NCI-H226 (cell line): ENCODE measurements around the gene CD164L2.
"Not testable (repeated sequence)": the region's sequence is repeated elsewhere in the genome, so short reads cannot be mapped to it uniquely, and the experiment has no call there.

Experiments used
- DNase-seq: peaks from one replicate; pipeline ENCODE4 v3.0.0-alpha.2; 2015

CD164L2 gene

DNA sequence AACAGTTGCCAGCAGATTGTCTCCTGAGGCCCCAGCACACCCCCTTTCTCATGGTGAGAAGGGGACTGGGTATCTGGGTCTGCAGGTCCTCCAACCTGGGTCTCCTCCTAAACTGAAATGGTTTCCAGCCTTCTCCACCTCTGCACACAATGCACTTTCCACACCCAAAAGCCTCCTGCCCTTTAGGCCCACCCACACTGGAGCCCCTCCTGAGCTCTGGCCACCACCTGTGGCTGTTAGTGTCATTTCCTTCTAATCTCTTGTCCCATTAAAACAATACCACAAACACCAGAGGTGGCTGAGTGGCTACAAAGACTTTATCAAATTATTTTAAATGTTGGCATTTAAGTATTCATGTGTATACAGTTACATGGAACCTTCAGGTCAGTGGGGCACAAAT is 20.8 kb upstream of the CD164L2 start:
- no peak for DNase-seq

DNA sequence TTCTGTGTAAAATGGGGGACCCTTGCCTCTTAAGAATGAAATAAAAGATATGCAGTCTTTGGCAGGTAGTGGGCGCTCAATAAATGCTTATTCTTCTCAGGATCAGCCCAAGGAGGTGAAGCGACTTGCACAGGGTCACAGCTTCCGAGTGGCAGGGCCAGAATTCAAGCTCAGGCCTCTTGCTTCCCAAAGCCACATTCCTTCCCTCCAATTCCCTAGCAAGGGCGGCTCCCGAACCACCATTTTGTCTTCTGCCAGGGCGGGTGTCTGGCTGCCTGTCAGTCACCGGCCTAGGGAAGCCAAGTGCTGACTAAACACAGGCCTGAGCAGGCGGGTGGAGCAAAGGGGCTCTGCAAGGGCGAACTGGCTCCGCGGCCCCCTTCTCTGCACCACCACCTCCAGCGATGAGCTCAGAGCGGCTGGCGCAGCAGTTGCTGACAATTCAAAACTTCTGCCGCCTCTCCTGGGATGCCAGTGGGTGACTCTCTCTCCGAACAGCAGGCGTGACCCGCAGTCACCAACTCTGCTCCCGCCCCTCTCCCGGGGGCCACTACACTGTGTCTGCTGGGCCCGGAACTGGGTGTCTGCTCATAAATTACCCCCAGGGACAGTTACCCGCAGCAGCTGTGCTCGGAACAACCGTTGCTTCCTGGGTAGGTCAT is 20.1 kb upstream of the CD164L2 start:
- no peak for DNase-seq

DNA sequence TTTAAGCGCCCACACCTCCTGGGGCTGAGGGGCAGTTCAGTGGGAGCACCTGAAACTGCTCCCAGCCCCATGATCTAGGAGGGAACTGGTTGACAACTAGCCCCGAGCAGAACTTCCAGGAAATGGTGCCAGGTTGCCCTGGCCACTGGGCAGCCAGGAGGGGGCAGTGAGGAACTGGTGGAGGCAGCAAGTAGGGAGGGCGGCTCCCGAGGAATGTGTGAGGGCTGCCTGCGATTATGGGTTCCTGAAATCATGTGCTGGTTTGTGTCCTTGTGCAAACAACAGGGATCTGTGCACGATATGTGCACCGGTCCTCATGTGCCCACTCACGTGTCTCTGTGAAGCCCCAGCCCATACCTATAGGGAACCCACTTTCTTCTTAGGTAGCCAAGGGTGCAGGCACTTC is 19.2 kb upstream of the CD164L2 start:
- DNase-seq: peak; percentile 40

DNA sequence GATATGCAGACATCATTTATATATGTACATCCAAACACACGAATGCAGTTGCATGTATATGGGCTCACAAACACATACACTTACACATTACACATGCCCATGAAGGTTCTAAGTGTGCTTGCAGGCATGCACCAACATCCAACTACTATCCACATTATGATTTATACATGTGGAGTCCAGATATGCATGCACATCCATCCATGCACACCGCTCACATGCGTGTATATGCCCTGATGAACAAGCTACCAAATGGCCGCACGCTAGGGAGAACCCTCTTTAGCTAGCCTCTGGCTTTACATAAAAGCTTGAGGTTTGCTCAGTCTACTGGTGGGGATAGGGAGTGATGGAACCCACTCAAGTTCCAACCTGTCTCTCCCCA is 17.8 kb upstream of the CD164L2 start:
- DNase-seq: no peak

DNA sequence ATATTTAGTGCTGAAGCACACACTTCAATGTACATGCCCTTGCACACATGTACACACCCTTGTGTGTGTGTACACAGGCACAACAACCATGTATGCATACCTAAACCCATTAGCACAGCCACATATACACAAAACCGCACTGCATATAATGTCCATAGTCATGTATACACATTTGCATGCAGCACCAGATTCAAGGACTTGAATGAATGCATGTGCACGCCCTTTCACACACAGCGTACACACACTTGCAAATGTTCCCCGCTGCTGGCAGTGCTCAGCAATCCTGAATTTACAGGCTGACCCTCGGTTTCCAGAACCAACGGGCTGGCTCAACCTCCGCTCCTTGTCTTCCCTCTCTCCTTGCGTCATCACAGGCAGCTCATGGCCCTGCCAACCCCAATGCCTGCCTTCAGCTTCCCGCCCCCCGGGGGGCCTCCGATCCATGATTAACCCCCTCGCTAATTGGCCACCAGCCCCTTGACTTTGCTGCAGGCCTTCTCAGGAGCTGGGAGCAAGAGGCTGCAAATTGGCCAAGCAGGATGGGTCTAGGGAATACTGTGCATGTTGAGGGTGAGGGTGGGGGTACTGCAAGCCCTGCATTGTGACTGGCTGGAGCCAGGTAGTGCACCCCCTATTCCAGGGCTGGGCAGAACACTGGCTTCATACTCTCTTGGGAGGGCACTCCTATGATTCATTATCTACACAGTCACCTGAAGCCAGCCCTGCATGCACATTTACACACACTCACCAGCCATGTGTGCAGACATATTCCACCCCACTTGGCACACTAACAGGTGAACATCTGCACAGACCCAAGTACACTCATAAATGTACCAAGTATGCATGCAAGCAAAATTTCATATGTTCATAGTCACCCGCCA is 17.2 kb upstream of the CD164L2 start:
- no peak for DNase-seq

DNA sequence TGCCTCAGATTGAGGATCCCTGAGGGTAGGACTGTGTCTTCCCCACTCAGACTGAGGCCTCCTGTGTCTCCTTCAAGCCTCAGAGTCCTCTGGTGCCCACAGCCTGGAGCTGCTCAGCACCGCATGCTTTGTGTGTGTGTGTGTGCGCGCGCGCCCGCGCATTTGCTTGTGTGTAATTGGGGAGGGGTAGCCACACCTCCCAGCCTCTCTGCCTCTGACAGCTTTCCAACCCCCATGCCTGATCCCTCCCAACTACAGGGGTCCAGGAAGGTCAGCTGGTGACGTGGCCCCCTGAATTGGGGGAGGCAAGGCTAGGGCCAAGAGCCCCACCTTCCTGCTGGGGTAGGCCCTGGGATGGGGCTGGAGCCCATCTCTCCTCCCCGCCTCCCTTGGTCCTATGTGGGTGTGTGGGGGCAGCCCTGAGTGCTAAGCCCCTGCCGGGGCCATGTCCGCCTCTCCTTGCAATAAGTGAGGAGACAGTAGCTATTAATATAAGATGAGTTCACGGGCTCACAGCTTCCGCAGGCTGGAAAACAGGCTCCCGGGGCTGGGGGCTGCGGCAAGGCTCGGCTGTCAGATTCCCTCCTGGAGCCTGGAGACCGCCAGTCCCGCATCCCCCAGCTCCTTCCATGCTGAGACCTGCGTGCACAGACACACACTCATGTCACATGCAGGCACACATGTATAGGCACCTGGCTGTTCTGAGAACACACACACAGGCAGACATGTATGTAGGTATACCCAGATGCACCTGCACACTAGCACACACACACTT is 16.3 kb upstream of the CD164L2 start:
- no peak for DNase-seq

DNA sequence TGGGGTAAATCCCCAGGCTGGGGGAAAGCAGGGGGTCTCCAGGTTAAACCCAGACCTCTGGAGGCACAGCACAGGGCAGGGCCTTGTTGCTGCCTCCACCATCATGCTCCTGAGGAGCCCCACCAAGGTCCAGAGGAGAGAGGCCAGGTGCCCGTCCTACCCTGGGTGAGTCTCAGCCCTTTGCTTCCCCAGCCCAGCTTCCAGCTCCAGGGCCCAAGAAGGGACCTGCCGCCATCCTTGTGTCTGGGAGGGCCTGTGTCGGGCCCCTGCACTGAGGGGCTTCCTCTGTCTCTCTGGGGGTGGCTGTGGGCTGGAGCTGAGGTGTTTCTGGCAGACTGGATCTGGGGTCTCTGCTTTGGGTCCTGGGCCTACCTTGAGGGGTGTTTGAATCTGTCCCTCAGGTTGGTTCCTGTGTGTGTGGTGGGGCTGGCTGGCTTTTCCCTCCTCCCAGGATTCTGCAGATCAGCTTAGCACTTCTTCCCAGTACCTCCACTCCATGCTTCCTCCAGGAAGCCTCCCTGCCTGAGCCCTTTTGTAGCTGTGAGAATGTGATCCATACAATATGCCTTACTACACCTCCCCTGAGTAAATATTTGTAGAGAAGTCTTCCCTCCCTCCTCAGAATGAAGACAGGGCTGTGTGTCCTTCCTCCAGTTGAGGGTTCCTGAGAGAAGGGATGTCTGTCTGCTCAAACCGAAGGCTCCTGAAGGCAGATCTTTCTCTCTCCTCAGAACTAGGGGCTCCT is 15.4 kb upstream of the CD164L2 start:
- DNase-seq: no peak

DNA sequence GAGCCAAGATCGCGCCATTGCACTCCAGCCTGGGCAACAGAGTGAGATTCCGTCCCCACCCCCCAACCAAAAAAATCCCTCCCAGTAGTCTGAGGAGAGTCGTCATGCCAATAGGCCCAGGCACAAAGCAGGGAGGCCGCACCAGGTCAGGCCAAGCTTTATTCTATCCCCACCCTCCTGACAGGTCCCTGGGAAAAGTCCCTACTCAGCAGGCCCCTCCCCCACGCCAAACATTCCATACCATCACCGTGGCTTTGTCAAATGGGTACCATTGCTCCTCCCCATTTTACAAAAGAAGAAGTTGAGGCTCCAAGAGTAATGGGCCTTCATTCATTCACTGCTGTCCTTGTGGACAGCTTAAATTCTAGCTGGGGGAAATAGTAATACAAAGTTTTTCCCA is 14.6 kb upstream of the CD164L2 start:
- DNase-seq: no peak

DNA sequence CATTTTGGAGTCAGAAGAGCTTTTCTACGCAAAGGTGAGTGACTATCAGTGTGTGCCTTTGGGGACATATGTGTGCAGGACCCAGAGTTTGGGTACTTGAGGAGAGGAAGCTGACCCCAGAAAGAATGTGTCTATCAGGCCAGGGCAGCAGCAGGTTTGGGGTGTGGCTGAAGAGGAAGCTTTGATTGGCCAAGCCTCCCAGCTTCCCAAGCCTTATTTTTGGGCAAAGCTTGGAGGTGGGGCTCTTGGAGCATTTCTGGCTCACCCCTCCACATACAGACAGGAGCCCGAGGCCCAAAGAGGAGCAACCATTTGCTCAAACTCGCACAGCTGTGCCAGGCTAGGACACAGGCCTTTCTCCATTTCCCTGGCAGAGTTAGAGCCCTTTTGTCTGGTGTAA is 14.0 kb upstream of the CD164L2 start:
- DNase-seq: no peak

DNA sequence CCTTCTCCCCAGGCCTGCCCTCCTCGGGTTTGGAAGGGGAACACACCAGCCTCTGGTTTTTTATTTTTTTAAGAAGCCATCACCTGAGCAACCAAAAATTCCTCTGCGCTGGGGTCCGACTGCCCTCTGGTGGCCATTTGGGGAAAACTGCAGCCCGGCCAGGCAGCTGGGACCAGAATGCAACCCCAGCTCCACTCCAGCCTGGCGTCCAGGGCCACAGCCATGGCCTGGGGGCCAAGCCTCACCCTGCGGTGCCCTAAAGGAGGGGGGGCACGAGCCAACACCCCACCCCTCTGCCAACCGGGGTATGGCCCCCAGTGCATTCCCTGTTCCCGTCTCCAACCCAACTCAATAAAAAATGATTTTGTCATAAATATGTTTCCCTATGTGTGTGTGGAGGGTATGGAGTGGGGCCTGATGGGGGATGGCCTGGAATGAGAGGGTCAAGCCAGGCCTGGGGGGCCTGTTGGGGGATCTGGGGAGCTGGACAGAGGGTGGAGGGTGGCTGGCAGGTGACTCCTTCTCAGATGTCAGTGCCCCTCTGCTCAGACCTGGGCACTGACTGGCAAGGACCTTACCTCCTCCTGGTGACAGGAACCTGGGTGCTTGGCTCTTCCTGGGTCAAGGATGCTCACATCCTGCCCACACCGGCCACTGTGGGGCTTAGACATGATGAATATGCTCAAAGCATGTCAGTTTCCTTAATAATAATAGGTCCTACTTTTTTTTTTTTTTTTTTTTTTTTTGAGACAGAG is 12.5 kb upstream of the CD164L2 start:
- peak; percentile 52 for DNase-seq

DNA sequence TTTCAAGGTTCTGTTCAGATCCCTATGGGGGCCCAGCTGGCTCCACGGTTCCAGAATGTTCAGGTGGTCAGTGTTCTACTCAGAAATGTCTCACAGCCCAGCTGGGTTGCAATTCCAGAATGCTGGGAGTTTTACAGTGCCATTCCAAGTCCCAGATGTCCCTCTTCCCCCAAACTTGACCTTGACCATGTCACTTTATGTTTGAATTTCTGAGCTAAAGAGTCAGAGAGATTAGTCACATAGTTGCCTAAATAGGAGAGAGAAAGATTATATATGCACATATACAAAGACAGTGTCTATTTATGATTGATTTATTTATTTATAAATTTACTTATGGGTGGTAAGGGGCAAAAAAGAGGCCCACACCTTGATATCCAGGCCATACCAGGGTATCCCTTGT is 11.8 kb upstream of the CD164L2 start:
- no peak for DNase-seq

DNA sequence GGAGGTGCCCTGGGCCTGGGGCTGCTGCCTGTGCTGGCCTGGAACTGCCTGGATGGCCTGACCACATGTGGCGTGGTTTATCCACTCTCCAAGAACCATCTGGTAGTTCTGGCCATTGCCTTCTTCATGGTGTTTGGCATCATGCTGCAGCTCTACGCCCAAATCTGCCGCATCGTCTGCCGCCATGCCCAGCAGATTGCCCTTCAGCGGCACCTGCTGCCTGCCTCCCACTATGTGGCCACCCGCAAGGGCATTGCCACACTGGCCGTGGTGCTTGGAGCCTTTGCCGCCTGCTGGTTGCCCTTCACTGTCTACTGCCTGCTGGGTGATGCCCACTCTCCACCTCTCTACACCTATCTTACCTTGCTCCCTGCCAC is 11.1 kb upstream of the CD164L2 start:
- DNase-seq: no peak

DNA sequence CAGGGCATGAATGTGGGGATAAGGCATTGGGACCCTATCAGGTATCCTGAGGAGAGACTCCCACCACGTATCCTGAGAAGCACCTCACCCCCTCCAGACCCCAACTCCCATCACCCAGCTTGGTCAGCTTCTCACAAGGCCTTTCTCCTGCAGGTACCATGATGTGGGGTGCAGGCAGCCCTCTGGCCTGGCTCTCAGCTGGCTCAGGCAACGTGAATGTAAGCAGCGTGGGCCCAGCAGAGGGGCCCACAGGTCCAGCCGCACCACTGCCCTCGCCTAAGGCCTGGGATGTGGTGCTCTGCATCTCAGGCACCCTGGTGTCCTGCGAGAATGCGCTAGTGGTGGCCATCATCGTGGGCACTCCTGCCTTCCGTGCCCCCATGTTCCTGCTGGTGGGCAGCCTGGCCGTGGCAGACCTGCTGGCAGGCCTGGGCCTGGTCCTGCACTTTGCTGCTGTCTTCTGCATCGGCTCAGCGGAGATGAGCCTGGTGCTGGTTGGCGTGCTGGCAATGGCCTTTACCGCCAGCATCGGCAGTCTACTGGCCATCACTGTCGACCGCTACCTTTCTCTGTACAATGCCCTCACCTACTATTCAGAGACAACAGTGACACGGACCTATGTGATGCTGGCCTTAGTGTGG is 10.6 kb upstream of the CD164L2 start:
- DNase-seq: no peak

DNA sequence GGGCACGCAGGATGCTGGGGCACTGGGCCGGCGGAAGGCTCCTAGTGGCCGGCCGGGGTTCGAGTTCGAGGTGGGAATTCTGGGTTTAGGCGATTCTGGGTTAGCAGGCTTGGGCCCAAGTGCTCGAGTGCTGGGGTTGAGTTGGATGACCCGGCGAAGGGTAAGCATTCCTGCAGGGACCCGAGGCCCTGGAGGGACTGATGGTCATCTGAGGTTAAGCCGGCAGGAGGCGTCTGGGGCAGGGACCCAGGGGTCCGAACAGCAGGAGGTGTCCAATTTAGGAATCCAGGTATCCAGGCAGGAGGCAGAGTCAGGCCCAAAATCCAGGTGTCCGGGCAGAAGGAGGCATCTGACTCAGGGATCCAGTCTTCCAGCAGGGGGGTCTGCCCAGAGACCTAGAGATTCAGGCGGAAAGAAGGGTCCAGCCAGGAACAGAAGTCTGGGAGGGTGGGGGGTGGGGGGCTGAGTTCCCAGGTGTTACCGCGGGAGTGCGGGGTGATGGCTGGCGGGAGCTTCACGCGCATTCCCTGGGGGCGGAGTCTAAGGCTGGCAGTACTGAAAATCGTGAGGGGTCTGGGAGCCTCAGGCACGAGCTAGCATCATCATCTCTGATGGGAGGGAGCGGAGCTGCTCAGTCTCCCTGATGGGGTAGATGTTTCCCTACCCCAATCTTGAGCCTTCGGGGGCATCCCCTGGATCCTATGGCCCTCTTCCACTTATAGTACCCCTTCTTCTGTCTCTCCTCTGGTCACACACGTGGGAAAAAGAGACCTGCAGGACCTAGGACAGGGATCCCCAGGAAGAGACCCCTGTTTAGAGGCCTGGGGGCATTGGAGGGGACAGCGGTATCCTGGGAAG is 9.9 kb upstream of the CD164L2 start:
- no peak for DNase-seq

DNA sequence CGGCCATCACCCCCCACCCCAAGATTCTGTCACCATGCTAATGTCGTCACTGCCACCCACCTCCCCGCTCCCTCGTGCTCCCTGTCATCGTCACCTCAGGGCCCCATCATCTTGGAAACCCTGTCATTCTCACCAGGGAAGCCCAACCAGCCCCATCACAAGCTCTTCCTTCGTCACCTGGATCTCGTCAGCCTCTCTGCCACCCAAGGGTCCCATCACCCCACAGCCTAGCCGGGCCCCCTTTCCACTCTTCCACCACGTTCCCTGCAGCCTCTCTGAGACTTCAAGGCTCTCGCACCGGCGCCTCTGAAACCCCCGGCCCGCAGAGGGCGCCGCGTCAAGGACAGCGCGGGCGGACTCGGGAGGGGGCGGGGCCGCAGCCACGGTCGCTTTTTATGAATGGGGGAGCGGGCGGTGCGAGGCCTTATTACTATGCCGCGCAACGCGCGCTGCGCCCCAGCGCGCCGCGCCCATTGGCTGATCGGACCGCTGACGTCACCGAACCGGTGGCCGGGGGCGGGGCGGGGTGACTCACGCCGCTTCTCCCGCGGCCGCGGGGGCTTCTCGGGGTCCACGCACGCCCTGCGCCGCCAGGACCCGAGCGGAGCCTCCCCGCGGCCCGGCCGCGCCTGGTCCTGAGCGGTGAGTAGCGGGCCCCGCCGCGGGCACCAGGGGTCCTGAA is 9.1 kb upstream of the CD164L2 start, which contains the start of gene GPR3:
Gene GPR3, plus strand, starts transcription at position 527 of the 682 bp plus-strand sequence. CDS start 1,177 bp downstream, outside the sequence.
- peak; percentile 81 for DNase-seq

DNA sequence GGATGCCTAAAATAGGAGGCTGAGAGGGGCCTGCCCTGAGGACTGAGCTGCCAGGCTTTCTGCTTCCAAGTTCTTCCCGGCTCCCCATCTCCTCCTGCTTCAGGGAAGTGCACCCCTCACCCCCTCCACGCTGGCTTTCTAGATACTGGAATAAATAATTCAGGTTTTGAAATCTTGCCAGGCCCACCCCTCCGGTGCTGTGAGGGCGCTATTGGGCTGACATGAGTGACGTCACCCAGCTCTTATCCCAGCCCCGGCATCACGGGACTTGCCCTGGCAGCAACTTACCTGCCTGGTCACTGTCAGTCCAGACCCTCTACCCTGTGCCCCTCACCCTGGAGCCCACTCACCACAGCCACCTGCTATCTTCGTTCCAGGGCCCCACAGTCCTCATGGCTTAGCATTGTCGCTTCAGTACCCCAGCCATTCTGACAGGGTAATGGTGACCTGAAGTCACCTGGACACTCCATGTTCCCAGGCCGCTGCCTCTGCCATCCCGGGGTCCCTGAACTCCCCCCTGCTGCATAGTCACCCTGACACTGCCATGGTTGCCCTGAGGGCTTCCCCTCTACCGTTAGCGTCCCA is 8.5 kb upstream of the CD164L2 start:
- peak; percentile 48 for DNase-seq

DNA sequence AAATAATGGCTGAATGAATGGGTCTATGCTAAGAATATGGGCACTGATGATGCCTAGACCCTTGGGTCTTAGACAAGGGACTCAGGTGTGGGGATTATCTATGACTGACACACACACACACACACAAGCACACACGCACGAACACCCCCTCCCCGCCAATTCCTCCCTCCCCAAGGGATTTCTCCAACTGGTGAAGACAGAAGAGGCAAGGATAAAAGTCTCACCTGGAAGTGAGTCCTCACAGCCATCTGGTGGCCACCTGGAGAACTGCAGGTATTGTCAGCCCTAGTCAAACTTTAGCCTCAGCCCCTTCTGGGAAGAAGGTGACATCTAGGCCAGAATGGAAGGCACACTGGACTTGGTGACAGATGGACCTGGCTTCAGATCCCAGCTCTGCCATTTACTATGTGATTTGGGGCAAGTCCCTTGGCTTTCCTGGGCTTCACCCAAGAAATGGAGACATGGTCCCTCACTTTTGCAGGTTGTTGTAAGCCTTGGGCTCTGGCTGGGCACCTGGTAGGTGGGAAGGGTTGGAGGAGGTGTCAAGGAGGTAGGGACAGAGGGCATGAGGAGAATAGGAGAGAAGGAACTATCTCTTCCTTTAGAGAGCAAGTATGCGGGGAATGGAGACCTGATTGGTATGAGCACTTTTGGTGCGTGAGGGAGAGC is 5.3 kb upstream of the CD164L2 start:
- no peak for DNase-seq

DNA sequence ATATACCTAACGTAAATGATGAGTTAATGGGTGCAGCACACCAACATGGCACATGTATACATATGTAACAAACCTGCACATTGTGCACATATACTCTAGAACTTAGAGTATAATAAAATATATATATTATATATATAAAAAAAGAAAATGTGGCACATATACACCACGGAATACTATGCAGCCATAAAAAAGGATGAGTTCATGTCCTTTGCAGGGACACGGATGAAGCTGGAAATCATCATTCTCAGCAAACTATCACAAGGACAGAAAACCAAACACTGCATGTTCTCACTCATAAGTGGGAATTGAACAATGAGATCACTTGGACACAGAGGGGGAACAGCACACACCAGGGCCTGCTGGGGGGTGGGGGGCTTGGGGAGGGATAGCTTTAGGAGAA is 1.7 kb upstream of the CD164L2 start:
- not testable (repeated sequence) for DNase-seq

DNA sequence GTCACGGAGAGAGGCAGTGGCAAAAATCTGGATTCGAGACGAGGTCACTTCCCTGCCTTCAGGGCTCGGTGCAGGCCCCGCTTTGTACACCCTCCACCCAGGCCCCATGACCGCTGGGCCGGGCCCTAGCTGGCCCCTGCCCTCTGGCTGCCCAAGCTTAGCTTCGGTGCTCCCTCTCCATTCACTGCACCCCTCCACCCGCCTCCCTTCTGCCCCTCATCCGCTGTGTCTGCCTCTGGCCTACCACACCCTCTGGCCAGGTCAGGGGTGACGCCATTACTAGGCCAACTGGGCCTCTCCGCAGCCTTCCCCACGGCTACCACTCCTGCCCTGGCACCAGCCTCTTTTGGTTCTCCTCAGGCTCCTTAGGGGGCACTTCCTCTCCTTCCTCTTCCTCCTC is 528 bp upstream of the CD164L2 start:
- DNase-seq: no peak
